OCI-LY3 (cell line): Measurements from ENCODE around the gene SULT4A1.

Experiments
- EZH2phosphoT487 ChIP-seq: fragments of 200-600 bp; shearing (Covaris generic); IDR thresholded peaks from 2 replicates; pipeline ENCODE4 v1.6.1; 2018; ENCODE audit warnings: antibody characterized with exemption, mixed run types, low read depth
- TF ChIP-seq, protein P1 (sequence below): fragments of 200-600, 300-600 bp; sonication (generic); IDR thresholded peaks from 2 replicates; pipeline ENCODE4 v1.5.1; 2014; ENCODE audit warnings: antibody characterized with exemption, low read length, low read depth

DNA sequence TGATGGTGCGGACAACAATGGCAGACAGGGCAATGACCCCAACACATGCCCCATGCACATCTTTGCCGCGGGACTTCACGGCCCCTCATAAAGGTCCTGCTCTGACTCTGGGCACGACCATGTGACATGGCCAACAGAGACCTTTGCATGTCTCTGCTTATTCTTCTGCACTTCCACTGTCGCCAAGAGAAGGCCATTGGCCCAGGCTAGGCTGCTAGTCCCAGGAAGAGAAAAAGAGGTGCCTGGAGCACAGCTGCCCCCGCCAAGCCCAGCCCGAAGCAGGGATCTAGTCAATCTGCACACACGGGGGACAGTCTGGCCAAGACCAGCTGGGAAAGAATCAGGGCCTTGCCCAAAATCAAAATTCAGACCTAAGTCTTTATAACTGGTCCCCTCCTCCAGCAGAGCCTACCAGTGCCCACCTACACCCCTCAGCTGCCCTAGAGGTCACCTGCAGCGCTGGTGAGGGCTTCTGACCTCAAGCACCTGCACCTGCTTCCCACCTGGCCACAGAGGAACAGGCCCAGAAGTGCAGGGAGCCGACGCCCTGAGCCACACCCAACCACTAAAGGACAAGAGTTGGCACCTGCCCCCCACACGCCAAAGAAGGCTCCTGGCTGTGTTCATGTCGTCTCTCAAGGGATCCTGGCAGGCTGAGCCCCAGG lies 8.1 kb downstream of the SULT4A1 start:
- TF ChIP-seq, protein P1, sequence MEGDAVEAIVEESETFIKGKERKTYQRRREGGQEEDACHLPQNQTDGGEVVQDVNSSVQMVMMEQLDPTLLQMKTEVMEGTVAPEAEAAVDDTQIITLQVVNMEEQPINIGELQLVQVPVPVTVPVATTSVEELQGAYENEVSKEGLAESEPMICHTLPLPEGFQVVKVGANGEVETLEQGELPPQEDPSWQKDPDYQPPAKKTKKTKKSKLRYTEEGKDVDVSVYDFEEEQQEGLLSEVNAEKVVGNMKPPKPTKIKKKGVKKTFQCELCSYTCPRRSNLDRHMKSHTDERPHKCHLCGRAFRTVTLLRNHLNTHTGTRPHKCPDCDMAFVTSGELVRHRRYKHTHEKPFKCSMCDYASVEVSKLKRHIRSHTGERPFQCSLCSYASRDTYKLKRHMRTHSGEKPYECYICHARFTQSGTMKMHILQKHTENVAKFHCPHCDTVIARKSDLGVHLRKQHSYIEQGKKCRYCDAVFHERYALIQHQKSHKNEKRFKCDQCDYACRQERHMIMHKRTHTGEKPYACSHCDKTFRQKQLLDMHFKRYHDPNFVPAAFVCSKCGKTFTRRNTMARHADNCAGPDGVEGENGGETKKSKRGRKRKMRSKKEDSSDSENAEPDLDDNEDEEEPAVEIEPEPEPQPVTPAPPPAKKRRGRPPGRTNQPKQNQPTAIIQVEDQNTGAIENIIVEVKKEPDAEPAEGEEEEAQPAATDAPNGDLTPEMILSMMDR = no peak
- TF ChIP-seq EZH2phosphoT487 = no peak
